Activated CD4-positive, alpha-beta T cell treated with anti-CD3 and anti-CD28 coated beads for 48 hours (primary cell): ENCODE measurements around the gene PRRT2.
"Not testable (repeated sequence)": the region's sequence is repeated elsewhere in the genome, so short reads cannot be mapped to it uniquely, and the experiment has no call there.

Experiments used
- DNase-seq: peaks from one replicate; pipeline ENCODE4 v3.0.0-alpha.2; 2020

Gene PRRT2

DNA sequence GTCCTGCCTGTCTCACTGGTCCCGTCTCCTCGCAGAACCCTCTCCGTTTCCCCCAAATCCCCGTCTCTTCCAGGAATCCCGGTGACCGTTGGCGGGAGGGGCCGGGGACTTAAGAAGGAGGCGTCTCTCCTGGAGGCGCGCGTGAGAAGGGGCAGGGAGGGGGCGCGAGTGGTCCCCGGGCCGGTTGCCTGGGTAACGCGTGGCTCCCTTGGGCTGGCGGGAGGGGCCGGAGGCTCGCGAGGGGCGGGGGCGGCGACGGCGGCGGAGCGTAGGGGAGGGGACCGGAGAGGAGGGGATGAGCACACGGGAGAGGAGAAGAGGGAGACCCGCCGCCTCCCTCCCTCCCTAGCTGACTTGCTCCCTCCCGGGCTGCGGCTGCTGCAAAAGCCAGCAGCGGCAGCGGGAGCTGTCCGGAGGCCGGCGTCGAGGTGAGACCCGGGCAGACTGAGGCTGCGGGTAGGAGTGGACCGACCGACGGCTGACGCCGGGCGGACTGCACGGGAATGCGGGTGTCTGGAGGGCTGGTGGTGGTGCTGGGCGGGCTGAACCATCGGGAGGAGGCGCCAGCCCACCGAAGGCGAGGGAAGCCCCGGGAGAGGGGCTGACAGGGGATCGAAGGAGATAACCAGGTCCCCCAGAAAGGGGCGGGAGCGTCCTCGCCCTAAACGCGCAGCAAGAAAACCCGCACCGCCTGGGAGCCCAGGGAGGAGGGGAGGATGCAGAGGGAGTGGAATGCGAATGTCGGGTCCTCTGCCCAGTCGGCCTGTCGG is at the start of gene PRRT2:
Gene PRRT2 (plus strand): TSS at position 298 of the 770 bp plus-strand sequence. CDS start 862 bp downstream, outside the sequence.
- peak; percentile 66 for DNase-seq

DNA sequence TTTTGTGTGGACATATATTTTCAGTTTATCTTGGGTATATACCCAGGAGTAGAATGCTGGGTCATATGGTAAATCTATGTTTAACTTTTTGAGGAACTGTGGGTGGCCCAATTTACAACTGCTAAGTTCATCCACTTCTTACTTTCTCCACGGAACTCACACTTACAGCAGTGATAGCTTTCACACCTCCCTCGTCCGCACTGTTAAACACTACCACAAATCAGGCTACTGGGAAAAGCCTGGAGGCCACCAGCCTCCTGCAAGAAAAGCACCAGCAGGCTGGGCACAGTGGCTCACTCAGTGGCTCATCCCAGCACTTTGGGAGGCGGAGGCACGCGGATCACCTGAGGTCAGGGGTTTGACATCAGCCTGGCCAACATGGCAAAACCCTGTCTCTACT is 48.7 kb upstream of the PRRT2 start:
- DNase-seq, result no peak

DNA sequence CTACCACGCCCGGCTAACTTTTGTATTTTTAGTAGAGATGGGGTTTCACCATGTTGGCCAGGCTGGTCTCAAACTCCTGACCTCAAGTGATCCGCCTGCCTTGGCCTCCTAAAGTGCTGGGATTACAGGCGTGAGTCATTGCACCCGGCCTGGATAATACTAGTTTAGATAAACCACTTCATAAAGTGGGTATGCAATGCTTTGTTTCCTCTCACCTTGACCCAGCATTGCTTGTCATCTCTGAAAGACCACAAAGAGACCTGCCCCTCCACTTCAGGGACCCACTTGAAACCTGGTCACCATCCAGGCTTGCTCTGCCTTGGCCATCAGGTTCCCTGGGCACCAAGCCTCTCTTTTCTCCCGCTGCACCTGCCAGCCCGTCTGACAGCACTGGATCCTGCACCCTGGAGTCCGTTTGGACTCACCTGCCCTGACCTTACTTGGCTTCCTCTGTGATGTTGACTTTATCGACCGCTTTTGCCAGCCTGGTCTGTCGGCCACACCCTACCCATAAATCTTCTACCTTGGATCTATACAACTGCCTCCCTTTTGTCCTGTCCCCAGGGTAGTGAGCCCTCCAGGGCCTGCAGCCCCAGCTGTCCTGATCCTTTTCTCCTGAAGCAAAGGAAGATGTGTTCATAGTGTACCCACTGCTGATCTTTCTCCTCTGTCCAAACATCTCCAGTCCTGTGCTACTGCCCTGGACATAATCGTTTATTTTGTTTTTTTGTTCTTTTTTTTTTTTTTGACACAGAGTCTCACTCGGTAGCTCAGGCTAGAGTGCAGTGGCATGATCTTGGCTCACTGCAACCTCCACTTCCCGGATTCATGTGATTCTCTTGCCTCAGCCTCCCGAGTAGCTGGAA is 46.6 kb upstream of the PRRT2 start:
- DNase-seq, result no peak

DNA sequence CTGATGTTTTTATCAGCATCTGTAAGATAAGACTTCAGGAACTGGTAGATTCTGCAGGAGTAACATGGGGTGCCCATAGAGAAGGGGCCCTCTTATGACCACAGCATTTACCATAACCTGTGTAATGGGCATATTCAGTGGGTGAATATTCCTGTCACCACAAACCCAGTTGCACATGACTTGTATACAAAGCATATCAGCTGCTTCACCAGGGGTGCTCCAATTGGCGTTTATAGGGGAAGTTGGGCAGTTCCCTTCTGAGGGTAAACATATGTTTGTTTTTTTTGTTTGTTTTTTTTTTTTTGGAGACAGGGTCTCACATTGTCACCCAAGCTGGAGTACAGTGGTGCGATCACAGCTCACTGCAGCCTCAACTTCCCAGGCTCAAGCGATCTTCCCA is 45.4 kb upstream of the PRRT2 start:
- DNase-seq, result no peak

DNA sequence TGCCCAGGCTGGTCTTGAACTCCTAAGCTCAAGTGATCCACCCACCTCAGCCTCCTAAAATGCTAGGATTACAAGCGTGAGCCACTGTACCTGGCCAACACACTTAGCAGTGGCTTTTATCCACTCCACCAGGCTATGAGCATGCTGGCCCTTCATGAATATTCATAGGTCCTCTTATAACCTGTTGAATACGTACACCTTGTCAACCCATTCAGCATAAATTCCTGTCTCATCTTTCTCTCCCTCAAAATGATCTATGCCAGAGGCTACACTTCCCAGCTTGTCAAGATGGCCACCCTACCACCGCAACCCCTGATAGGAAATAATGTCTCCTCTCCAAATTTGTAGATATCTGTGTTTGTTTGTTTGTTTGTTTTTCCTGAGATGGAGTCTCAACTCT is 44.9 kb upstream of the PRRT2 start:
- no peak for DNase-seq

DNA sequence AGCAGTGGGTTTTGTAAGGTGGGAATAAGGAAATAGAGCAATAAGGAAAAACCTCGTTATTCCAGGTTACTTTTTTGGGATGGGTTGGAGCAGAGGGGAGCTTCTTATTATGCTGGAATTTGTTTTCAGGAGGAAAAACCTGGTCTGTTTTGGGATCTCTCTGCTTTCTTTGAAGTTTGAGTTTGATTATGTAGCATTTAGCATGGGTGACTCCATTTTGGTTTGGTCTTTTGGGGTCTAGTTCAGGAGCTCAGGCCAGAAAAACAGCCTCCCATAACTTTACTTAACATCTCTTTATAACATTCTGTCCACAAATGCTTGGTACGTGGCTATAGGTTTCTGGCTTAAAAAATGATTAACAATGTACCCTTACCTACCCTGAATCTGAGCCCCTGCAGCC is 42.5 kb upstream of the PRRT2 start:
- DNase-seq, result no peak

DNA sequence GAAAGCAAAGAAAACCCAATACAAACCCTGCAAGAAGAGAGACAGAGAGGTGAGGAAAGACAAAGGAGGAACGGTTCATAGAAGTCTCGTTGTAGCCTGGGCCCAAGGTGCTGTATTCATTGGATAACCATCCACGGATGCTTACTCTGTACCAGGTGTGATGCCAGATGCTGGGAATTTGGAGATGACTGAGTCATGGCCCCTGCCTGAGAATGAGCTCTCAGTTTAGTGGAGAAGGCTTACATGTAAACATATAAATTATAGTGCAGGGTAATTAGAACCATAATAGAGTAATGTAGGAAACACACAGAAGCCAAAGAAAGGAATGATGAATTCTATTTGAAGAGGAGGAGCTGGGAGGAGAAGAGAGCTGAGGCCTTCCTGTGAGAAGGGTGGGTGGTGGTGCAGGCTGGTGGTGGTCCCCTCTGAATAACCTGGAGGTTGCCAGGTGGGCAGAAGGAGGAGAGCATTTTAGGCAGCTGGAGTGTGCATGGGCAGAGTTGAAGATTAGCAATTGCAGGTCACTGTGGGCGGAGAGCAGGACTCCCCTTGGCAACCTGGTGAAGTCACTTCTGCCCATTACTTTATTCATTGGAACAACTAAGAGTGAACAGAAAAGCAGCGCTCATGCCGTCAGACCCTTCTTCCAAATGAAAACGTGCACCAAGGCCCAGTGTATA is 41.6 kb upstream of the PRRT2 start:
- DNase-seq, result no peak

DNA sequence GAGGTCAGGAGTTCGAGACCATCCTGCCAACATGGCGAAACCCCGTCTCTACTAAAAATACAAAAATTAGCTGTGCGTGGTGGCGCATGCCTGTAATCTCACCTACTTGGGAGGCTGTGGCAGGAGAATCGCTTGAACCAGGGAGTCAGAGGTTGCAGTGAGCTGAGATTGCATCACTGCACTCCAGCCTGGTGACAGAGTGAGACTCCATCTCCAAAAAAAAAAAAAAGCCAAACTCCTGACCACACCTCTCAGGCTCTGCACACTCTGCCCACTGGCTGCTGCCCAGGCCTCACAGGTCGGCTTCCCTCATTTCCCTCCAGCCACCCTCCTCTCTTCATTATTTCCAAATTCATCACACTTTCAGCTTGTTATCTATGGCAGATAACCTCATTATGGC is 39.7 kb upstream of the PRRT2 start:
- not testable (repeated sequence) for DNase-seq

DNA sequence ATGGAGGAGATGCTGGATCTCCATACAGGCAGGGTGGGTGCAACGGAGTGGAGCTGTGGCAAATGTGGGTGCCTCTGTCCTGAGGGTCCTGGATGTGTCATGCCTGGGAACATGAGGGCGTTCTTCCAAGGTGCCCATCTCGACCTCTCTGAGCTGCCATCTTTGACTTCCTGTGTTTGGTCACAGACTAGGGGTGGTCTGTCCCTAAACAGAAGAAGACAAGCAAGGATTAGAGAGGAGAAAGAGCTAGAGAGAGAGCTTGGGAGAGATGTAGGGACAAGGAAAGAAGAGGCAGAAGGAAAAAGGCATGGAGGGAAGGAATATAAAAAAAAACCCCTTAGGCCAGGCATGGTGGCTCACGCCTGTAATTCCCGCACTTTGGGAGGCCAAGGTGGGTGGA is 37.3 kb upstream of the PRRT2 start:
- no peak for DNase-seq

DNA sequence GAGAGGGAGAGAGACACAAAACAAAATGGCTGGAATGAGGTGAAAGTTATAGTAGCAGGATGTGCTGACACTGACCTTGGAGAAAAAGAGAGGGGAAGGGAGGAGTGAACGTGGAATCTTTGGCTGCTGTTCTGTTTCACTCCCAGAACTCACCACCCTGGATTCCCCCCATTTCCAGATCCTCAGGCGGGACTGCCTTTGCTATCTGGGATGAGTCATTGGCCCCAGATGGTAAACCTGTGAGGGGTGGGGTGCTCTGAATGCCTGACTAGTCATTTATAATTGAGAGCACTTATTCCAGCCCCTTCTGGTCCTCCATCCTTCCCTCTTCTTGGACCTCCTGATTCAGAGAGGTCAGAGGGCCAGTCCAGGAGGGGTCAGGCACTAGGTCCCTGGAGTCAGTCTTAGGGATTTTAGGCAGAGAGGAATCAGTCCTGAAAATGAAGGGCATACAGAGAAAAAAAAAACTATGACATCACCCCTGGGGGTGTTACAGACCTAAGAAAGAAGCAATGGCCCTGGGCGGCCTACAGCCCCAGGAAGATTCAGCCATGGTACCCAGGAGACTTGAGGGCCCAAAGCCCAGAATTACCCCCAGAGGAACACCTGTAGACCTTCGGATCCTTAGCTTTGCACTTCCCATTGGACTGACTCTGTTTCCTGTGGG is 36.1 kb upstream of the PRRT2 start:
- no peak for DNase-seq

DNA sequence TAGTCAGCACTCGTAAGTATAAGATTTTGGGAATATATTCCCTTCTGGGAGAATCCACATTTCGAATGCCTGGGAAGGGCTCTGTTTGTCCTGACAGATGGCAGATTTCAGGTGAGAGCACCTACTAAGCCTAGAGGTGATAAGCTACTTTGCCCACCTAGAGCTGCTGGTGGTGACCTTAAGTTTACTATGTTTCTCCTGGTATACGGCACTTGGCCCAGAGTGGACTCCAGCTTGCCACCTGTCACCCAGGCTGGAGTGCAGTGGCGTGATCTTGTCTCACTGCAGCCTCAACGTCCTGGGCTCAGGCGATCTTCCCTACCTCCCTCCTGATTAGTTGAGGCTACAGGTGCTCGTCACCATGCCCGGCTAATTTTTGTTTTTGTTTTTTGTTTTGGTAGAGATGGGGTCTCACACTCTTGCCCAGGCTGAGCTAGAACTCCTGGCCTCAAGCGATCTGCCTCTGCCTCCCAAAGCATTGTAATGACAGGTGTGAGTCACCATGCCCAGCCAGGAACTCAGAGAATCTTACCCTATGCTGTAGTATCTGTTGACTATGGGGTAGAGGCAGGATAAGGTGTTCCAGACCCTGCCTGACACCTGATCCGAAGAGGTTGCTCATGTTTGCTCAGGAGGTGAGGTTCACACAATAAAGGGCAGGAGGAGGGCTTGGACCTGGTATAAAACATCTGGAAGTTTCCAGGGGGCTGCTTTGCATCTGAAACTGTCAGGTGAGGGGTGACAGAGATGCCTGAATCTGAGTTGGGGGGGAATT is 34.2 kb upstream of the PRRT2 start, which contains the start of gene ZG16:
Gene ZG16 (plus strand): TSS at position 681 of the 775 bp plus-strand sequence. CDS start 1,011 bp downstream, outside the sequence.
- no peak for DNase-seq

DNA sequence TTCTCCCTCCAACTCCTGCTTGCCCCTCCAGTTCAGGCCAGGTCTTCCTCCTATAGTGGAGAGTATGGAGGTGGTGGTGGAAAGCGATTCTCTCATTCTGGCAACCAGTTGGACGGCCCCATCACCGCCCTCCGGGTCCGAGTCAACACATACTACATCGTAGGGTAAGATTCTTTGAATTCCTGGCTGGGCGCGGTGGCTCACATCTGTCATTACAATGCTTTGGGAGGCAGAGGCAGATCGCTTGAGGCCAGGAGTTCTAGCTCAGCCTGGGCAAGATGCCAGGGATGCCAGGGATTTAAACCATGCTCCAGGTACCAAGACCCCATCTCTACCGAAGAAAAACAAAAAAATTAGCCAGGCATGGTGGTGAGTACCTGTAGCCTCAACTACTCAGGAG is 32.5 kb upstream of the PRRT2 start:
- no peak for DNase-seq

DNA sequence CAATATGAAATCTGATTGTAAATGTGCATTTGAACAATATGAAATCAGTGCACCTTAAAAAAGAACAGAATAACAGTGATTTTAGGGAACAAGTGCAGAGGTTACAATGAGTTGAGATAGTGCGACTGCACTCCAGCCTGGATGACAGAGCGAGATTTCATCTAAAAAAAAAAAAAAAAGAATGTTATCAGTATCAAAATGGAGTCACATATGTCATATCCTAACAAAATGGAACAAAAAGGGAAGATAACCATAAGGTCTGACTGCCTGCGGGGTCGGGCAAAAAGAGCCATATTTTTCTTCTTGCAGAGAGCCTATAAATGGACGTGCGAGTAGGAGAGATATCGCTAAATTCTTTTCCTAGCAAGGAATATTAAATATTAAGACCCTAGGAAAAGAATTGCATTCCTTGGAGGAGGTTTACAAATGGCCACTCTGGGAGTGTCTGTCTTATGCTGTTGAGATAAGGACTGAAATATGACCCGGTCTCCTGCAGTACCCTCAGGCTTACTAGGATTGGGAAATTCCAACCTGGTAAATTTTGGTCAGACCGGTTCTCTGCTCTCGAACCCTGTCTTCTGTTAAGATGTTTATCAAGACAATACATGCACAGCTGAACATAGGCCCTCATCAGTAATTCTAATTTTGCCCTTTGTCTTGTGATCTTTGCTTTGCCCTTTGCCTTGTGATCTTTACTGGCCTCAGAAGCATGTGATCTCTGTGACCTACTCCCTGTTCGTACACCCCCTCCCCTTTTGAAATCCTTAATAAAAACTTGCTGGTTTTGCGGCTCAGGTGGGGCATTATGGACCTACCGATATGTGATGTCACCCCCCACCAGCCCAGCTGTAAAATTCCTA is 28.7 kb upstream of the PRRT2 start:
- DNase-seq, result not testable (repeated sequence)

DNA sequence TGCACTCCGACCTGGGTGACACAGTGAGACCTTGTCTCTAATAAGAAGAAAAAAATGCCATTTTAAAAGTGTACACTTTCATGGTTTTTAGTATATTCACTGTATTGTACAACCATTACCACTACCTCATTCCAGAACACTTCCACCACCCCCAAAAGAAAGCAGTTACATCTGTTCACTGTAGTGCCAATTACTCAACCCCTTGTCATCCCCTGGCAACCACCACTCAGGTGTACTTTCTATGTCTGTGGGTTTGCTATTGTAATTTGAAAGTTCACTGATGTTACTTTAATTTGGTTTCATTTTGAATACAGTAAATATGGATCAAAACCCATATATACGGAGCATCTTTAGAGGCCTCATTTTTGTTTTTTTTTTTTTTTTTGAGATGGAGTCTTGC is 27.8 kb upstream of the PRRT2 start:
- peak; percentile 58 for DNase-seq

DNA sequence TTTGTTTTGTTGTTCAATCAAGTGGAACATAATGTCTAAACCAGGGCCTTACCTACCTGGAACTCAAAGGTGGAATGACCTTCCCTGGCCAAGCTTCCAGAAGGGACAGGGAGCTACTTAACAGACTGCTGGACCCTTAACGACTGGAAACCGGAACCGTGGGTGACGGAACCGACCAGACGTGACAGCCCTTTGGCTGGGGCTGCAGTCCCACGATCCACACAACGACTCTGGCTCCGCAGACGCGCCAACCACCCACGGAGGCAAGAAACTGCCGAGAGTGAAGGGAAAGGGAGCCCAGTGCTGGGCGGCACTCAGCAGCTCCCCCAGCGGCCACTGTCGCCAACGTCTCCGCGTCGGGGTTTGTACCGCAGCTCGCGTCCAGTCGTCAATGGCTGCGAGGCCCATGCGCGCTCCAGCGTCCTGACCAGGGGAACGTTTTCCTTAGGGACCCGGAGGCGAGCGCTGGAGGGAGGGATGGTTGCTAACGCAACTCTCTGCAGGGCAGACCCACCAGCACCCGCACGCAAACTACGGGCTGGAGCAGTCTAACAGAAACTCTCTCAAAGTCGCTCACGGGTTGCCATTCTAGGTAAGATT is 27.0 kb upstream of the PRRT2 start:
- peak; percentile 86 for DNase-seq

DNA sequence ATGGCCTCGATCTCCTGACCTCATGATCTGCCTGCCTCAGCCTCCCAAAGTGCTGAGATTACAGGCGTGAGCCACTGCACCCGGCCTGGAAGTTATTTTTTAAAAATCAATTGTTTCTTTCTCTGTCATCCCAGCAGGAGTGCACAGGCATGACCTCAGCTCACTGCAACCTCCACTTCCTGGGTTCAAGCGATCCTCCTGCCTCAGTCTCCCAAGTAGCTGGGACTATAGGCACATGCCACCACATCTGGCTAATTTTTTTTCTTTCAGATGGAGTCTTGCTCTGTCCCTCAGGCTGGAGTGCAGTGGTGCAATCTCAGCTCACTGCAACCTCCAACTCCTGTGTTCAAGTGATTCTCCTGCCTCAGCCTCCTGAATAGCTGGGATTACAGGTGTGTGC is 24.8 kb upstream of the PRRT2 start:
- not testable (repeated sequence) for DNase-seq

DNA sequence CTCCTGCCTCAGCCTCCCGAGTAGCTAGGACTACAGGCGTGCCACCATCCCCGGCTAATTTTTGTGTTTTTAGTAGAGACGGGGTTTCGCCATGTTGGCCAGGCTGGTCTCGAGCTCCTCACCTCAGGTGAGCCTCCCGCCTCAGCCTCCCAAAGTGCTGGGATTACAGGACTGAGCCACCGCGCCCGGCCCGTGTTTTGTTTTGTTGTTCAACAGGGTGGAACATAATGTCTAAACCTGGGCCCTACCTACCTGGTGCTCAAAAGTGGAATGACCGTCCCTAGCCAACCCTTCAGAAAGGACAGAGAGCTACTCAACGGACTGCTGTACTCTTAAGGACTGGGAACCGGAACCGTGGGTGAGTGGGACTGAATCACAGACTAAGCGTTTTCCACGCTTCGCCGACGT is 22.2 kb upstream of the PRRT2 start:
- no peak for DNase-seq

DNA sequence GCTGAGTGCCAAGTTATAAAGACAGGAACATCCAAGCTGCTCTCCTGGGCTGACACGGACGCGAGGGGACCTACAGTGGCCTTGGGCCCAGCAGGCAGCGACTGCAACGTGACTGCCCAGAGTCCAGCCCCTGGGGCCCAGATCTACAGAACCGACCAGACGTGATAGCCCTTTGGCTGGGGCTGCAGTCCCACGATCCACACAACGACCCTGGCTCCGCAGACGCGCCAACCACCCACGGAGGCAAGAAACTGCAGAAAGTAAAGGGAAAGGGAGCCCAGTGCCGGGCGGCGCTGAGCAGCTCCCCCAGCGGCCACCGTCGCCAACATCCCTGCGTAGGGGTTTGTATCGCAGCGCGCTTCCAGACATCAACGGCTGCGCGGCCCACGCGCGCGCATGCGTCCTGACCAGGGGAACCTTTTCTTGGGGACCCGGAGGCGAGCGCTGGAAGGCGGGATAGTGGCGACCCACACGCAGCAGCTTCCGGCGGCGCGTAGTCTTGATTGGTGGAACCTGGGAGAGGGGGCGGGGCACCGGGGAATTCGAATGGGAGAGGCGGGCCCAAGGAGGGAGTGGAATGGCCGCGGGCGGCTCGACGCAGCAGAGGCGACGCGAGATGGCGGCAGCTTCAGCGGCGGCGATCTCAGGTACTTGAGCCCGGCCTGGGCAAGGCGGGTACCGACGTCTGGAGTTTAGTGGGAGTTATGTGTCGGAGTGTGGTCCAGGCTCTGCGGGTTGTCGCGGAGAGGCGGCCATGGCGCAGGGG is 21.6 kb upstream of the PRRT2 start, which contains the start of gene KIF22:
Gene KIF22 (plus strand): TSS at position 569 of the 766 bp plus-strand sequence. CDS start 9 bp downstream, at position 578.
- DNase-seq, result peak; percentile 100
